K562 (cell line): ENCODE measurements around the gene OBSCN. TPM values are rescaled to one million over a fixed set of nuclear protein-coding genes. Genes with fewer than 3 reads are reported as not detected.

Source experiments
- C11orf30 ChIP-seq: fragments of 450-650 bp; IDR thresholded peaks from 2 replicates; pipeline ENCODE4 v1.6.1; 2016; ENCODE audit warnings: low read depth, mild to moderate bottlenecking
- CTCF ChIP-seq, 3 experiments: IDR thresholded peaks in 2 of 3; conservative IDR thresholded peaks in 1 of 3; 2 replicates each; pipeline ENCODE4 v1.5.1; 2011 to 2012; ENCODE audit warnings: low read length in 3 of 3, mild to moderate bottlenecking in 3 of 3, control low read depth in 2 of 3, improper control_type of control experiment in 1 of 3, inconsistent platforms in 1 of 3, low read depth in 1 of 3, mixed read lengths in 1 of 3, moderate library complexity in 1 of 3; ENCODE audit not compliant: insufficient read depth in 2 of 3
- HIVEP1 ChIP-seq: fragments of 250-450 bp; sonication (Bioruptor Pico); IDR thresholded peaks from 2 replicates; pipeline ENCODE4 v1.4.0; 2020; ENCODE audit warnings: mild to moderate bottlenecking
- MLX ChIP-seq, 2 experiments: fragments of 450-650 bp in 1 of 2; sonication (generic) in 1 of 2; formaldehyde crosslinking; conservative IDR thresholded peaks; 2 replicates each; pipeline versions ENCODE4 v1.4.0 to v1.8.1; 2020 to 2022; ENCODE audit warnings: mild to moderate bottlenecking in 1 of 2, missing genetic modification reagents in 1 of 2
- NR2C1 ChIP-seq, 2 experiments: fragments of 450-650 bp; IDR thresholded peaks; 2 replicates each; pipeline ENCODE4 v1.6.1; 2017; ENCODE audit warnings: mild to moderate bottlenecking in 2 of 2, antibody characterized with exemption in 1 of 2, inconsistent platforms in 1 of 2, missing compliant biosample characterization in 1 of 2, missing genetic modification characterization in 1 of 2
- NR4A1 ChIP-seq, 2 experiments: fragments of 250-450 bp in 1 of 2; fragments of 450-650 bp in 1 of 2; sonication (Bioruptor Pico) in 1 of 2; IDR thresholded peaks; 2 replicates each; pipeline versions ENCODE4 v1.4.0 to v1.6.1; 2016 to 2020; ENCODE audit warnings: mild to moderate bottlenecking in 2 of 2, missing compliant biosample characterization in 1 of 2, missing genetic modification characterization in 1 of 2, moderate library complexity in 1 of 2
- RBFOX2 ChIP-seq: fragments of 200-400 bp; formaldehyde crosslinking; IDR thresholded peaks from 2 replicates; pipeline ENCODE4 v1.6.1; 2017; ENCODE audit warnings: low read depth, mild to moderate bottlenecking, low read length, moderate library complexity
- STAG1 ChIP-seq: sonication (generic); formaldehyde crosslinking; IDR thresholded peaks from 2 replicates; pipeline ENCODE4 v1.5.0; 2020; ENCODE audit warnings: missing genetic modification reagents, borderline replicate concordance
- TCF15 ChIP-seq: fragments of 250-450 bp; sonication (Bioruptor Pico); IDR thresholded peaks from 2 replicates; pipeline ENCODE4 v1.8.0; 2022; ENCODE audit warnings: moderate library complexity, mild to moderate bottlenecking, inconsistent platforms
- TRIM28 ChIP-seq: fragments of 450-650 bp; IDR thresholded peaks from 2 replicates; pipeline ENCODE4 v1.6.1; 2017
- ZNF175 ChIP-seq: fragments of 200-800 bp; sonication (Bioruptor generic); IDR thresholded peaks from 2 replicates; pipeline ENCODE4 v1.6.1; 2016; ENCODE audit warnings: low read depth, mild to moderate bottlenecking, missing genetic modification characterization, missing compliant biosample characterization
- ZNF354B ChIP-seq: fragments of 250-450 bp; sonication (Bioruptor Pico); IDR thresholded peaks from 2 replicates; pipeline ENCODE4 v1.4.0; 2020
- ZNF41 ChIP-seq: fragments of 250-450 bp; sonication (Bioruptor Pico); conservative IDR thresholded peaks from 2 replicates; pipeline ENCODE4 v1.4.0; 2020; ENCODE audit warnings: mild to moderate bottlenecking
- ZNF449 ChIP-seq: fragments of 250-450 bp; sonication (Bioruptor Pico); IDR thresholded peaks from 2 replicates; pipeline ENCODE4 v1.8.0; 2022; ENCODE audit warnings: moderate library complexity, mild to moderate bottlenecking, inconsistent platforms
- polyA plus RNA-seq, 8 experiments: library from polyadenylated mRNA; depleted of rRNA in 4 of 8; stranded (reverse) in 5 of 8; unstranded in 3 of 8; fragments of >200 nt; fragmentation: Nextera tagmentation in 2 of 8; fragmentation: Illumina TruSeq in 1 of 8; extraction: Ambion mirVana in 2 of 8; extraction: Trizol in 1 of 8; gene quantifications; 2 replicates each; pipeline versions ENCODE4 v1.2.1 to v1.2.3, GENCODE V29; 2011 to 2014; ENCODE audit warnings: inconsistent platforms in 1 of 8, missing spikeins in 1 of 8
- total RNA-seq, 7 experiments: library from RNA; depleted of rRNA in 6 of 7; stranded (reverse); fragments of >200 nt in 6 of 7; fragmentation: Illumina TruSeq in 2 of 7; extraction: Trizol in 2 of 7; gene quantifications; 2 replicates each; pipeline versions ENCODE4 v1.2.1 to v1.2.3, GENCODE V29; 2011 to 2021; ENCODE audit warnings: low replicate concordance in 1 of 7

OBSCN gene
- total and polyA plus RNA-seq, 9 of the 15 experiments (the other 6 are each of a cell fraction or from before 2014, with no cell fraction given) = 0.18 to 19.7 (median 3.6) TPM

GRCh38 chr1:228370439-228370940 lies 162.6 kb downstream of the OBSCN start (continued):
- TF ChIP-seq MLX (CRISPR knock-in tag; conservative IDR thresholded peaks at IDR 0.05) = no peak
- no peak for TF ChIP-seq TRIM28
- peak; percentile 63; the same call in 1 of the 2 replicates for TF ChIP-seq NR4A1 (CRISPR knock-in tag; IDR thresholded peaks at IDR 0.05)
- no peak for TF ChIP-seq NR4A1 (tag; IDR thresholded peaks at IDR 0.05)
- TF ChIP-seq RBFOX2 = peak; percentile 47; the same call in 1 of the 2 replicates
- peak; percentile 92 for TF ChIP-seq NR2C1 (IDR thresholded peaks at IDR 0.05)
- peak; percentile 95 for TF ChIP-seq NR2C1 (tag; IDR thresholded peaks at IDR 0.05)
- TF ChIP-seq C11orf30 = no peak
- 0 out of 2 replicates have a peak, but pooled peaks have one; percentile 22 for TF ChIP-seq ZNF449 (CRISPR knock-in tag)
- TF ChIP-seq STAG1 = peak; percentile 30; the same call in 1 of the 2 replicates
- 0 out of 2 replicates have a peak, but pooled peaks have one; percentile 66 for TF ChIP-seq TCF15 (CRISPR knock-in tag)
- TF ChIP-seq ZNF175 (CRISPR knock-in tag) = 0 out of 2 replicates have a peak, but pooled peaks have one; percentile 42
- no peak for TF ChIP-seq ZNF354B (CRISPR knock-in tag)
- TF ChIP-seq ZNF41 = 0 out of 2 replicates have a peak, but pooled peaks have one; percentile 17
- 0 out of 6 replicates have a peak, but pooled peaks of 1 of the 3 experiments have one; percentile 14 for TF ChIP-seq CTCF (IDR thresholded peaks at IDR 0.05 in 2 of 3, conservative IDR thresholded peaks at IDR 0.05 in 1 of 3; ENCODE audit: insufficient read depth in 2 of 3, low read depth in 1 of 3, low read length in 3 of 3)
- TF ChIP-seq HIVEP1 = peak; percentile 61; the same call in 1 of the 2 replicates
